WTC11 (cell line): ENCODE measurements around the gene GALNT9. TPM values are rescaled to one million over a fixed set of nuclear protein-coding genes. Genes with fewer than 3 reads are reported as not detected.
"Not testable (repeated sequence)": the region's sequence is repeated elsewhere in the genome, so short reads cannot be mapped to it uniquely, and the experiment has no call there.

Source experiments
- ATAC-seq: fragments of 200-7000 bp; cut with Tn5 transposase; 2 replicates; pipeline ENCODE4 v1.10.0; 2021; ENCODE audit warnings: mild to moderate bottlenecking, moderate library complexity
- CTCF ChIA-PET: fragments of 300-600 bp; sonication (Branson Sonifier 250); formaldehyde crosslinking; loops from one replicate; lab custom pipeline; 2021; ENCODE audit warnings: antibody characterized with exemption; lab: Charles Lee
- POLR2A ChIA-PET: fragments of 350-600 bp; sonication (Branson Sonifier 250); formaldehyde crosslinking; loops from one replicate; lab custom pipeline; 2021; ENCODE audit warnings: antibody characterized with exemption; lab: Charles Lee
- DNase-seq: peaks from one replicate; pipeline ENCODE4 v3.0.0; 2021; ENCODE audit warnings: low spot score
- H3K27ac Mint-ChIP-seq: 2 replicates; pipeline ENCODE4 v1.8.0; 2021; ENCODE audit warnings: mixed read lengths
- H3K27me3 Mint-ChIP-seq: 2 replicates; pipeline ENCODE4 v1.8.0; 2021; ENCODE audit warnings: low read depth, mild to moderate bottlenecking, moderate library complexity, mixed read lengths
- H3K36me3 Mint-ChIP-seq: 2 replicates; pipeline ENCODE4 v1.8.0; 2021; ENCODE audit warnings: mixed read lengths
- H3K4me1 Mint-ChIP-seq: 2 replicates; pipeline ENCODE4 v1.8.0; 2022; ENCODE audit warnings: mixed read lengths
- H3K4me3 Mint-ChIP-seq: 2 replicates; pipeline ENCODE4 v1.8.0; 2021; ENCODE audit warnings: mild to moderate bottlenecking, moderate library complexity, mixed read lengths
- H3K9me3 Mint-ChIP-seq: 2 replicates; pipeline ENCODE4 v1.8.0; 2021; ENCODE audit warnings: mixed read lengths
- CBFB ChIP-seq: sonication (generic); formaldehyde crosslinking; IDR thresholded peaks from 2 replicates; pipeline ENCODE4 v1.8.1; 2022; ENCODE audit warnings: mild to moderate bottlenecking, low read depth, missing genetic modification reagents
- EMX1 ChIP-seq: fragments of 250-450 bp; sonication (Bioruptor Pico); IDR thresholded peaks from 2 replicates; pipeline ENCODE4 v1.8.0; 2021; ENCODE audit warnings: mild to moderate bottlenecking
- ERG ChIP-seq: fragments of 250-450 bp; sonication (Bioruptor Pico); IDR thresholded peaks from 2 replicates; pipeline ENCODE4 v1.8.0; 2021; ENCODE audit warnings: mild to moderate bottlenecking
- FOXP1 ChIP-seq: sonication (generic); formaldehyde crosslinking; IDR thresholded peaks from 2 replicates; pipeline ENCODE4 v1.8.0; 2022; ENCODE audit warnings: missing genetic modification reagents, mild to moderate bottlenecking, moderate library complexity, borderline replicate concordance
- GRHL2 ChIP-seq: fragments of 250-450 bp; sonication (Bioruptor Pico); IDR thresholded peaks from 2 replicates; pipeline ENCODE4 v1.8.0; 2022; ENCODE audit warnings: mild to moderate bottlenecking, moderate library complexity; ENCODE audit not compliant: insufficient replicate concordance, severe bottlenecking
- GTF2I ChIP-seq: fragments of 250-450 bp; sonication (Bioruptor Pico); conservative IDR thresholded peaks from 2 replicates; pipeline ENCODE4 v1.4.0; 2021; ENCODE audit warnings: mild to moderate bottlenecking
- HMGA2 ChIP-seq: fragments of 250-450 bp; sonication (Bioruptor Pico); IDR thresholded peaks from 2 replicates; pipeline ENCODE4 v1.4.0; 2021; ENCODE audit warnings: mild to moderate bottlenecking, moderate library complexity
- MYBL2 ChIP-seq: sonication (generic); formaldehyde crosslinking; IDR thresholded peaks from 2 replicates; pipeline ENCODE4 v1.8.1; 2023; ENCODE audit warnings: mild to moderate bottlenecking, moderate library complexity, missing genetic modification reagents
- NR1H2 ChIP-seq: sonication (generic); formaldehyde crosslinking; IDR thresholded peaks from 2 replicates; pipeline ENCODE4 v1.9.0; 2021; ENCODE audit warnings: mild to moderate bottlenecking, moderate library complexity, missing genetic modification reagents
- NR3C1 ChIP-seq: sonication (generic); formaldehyde crosslinking; conservative IDR thresholded peaks from 2 replicates; pipeline ENCODE4 v1.8.1; 2023; ENCODE audit warnings: low read depth, mild to moderate bottlenecking, missing genetic modification reagents
- SMAD4 ChIP-seq: sonication (generic); formaldehyde crosslinking; IDR thresholded peaks from 2 replicates; pipeline ENCODE4 v1.8.0; 2022; ENCODE audit warnings: mild to moderate bottlenecking, missing genetic modification reagents
- SOX15 ChIP-seq: fragments of 250-450 bp; sonication (Bioruptor Pico); IDR thresholded peaks from 2 replicates; pipeline ENCODE4 v1.9.0; 2021; ENCODE audit warnings: mild to moderate bottlenecking
- SP1 ChIP-seq: sonication (generic); formaldehyde crosslinking; conservative IDR thresholded peaks from 2 replicates; pipeline ENCODE4 v1.8.1; 2022; ENCODE audit warnings: missing genetic modification reagents
- TEAD1 ChIP-seq: sonication (generic); formaldehyde crosslinking; IDR thresholded peaks from 2 replicates; pipeline ENCODE4 v1.8.0; 2022; ENCODE audit warnings: mild to moderate bottlenecking, missing genetic modification reagents
- TEAD4 ChIP-seq: sonication (generic); formaldehyde crosslinking; IDR thresholded peaks from 2 replicates; pipeline ENCODE4 v1.8.0; 2022; ENCODE audit warnings: mild to moderate bottlenecking, missing genetic modification reagents
- ZNF219 ChIP-seq: sonication (generic); formaldehyde crosslinking; IDR thresholded peaks from 2 replicates; pipeline ENCODE4 v1.8.0; 2023; ENCODE audit warnings: missing genetic modification reagents, mild to moderate bottlenecking, borderline replicate concordance
- ZNF396 ChIP-seq: fragments of 250-450 bp; sonication (Bioruptor Pico); IDR thresholded peaks from 2 replicates; pipeline ENCODE4 v1.8.0; 2021; ENCODE audit warnings: mild to moderate bottlenecking, moderate library complexity, borderline replicate concordance
- ZNF423 ChIP-seq: fragments of 250-450 bp; sonication (Bioruptor Pico); IDR thresholded peaks from 2 replicates; pipeline ENCODE4 v2.1.2; 2022; ENCODE audit warnings: mild to moderate bottlenecking, moderate library complexity
- total RNA-seq: library from RNA; stranded (reverse); gene quantifications from 3 replicates; pipeline ENCODE4 v1.2.3, GENCODE V29; 2021
- TF ChIP-seq, protein P1 (sequence below): sonication (generic); formaldehyde crosslinking; IDR thresholded peaks from 2 replicates; pipeline ENCODE4 v1.8.0; 2023; ENCODE audit warnings: missing genetic modification reagents, mild to moderate bottlenecking, borderline replicate concordance
- TF ChIP-seq, protein P2 (sequence below): fragments of 200-600 bp; IDR thresholded peaks from 2 replicates; pipeline ENCODE4 v1.8.0; 2022; ENCODE audit warnings: antibody characterized with exemption
- TF ChIP-seq, protein P3 (sequence below): sonication (generic); formaldehyde crosslinking; IDR thresholded peaks from 2 replicates; pipeline ENCODE4 v1.8.1; 2022; ENCODE audit warnings: low read depth, missing genetic modification reagents, borderline replicate concordance

The GALNT9 gene
- total RNA-seq, 1 experiment from 2014 or later = 0.90 TPM

- TF ChIP-seq, protein P1, sequence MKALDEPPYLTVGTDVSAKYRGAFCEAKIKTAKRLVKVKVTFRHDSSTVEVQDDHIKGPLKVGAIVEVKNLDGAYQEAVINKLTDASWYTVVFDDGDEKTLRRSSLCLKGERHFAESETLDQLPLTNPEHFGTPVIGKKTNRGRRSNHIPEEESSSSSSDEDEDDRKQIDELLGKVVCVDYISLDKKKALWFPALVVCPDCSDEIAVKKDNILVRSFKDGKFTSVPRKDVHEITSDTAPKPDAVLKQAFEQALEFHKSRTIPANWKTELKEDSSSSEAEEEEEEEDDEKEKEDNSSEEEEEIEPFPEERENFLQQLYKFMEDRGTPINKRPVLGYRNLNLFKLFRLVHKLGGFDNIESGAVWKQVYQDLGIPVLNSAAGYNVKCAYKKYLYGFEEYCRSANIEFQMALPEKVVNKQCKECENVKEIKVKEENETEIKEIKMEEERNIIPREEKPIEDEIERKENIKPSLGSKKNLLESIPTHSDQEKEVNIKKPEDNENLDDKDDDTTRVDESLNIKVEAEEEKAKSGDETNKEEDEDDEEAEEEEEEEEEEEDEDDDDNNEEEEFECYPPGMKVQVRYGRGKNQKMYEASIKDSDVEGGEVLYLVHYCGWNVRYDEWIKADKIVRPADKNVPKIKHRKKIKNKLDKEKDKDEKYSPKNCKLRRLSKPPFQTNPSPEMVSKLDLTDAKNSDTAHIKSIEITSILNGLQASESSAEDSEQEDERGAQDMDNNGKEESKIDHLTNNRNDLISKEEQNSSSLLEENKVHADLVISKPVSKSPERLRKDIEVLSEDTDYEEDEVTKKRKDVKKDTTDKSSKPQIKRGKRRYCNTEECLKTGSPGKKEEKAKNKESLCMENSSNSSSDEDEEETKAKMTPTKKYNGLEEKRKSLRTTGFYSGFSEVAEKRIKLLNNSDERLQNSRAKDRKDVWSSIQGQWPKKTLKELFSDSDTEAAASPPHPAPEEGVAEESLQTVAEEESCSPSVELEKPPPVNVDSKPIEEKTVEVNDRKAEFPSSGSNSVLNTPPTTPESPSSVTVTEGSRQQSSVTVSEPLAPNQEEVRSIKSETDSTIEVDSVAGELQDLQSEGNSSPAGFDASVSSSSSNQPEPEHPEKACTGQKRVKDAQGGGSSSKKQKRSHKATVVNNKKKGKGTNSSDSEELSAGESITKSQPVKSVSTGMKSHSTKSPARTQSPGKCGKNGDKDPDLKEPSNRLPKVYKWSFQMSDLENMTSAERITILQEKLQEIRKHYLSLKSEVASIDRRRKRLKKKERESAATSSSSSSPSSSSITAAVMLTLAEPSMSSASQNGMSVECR (CRISPR knock-in tag) = no peak
- TF ChIP-seq ZNF396 (CRISPR knock-in tag) = no peak
- TF ChIP-seq, protein P2, sequence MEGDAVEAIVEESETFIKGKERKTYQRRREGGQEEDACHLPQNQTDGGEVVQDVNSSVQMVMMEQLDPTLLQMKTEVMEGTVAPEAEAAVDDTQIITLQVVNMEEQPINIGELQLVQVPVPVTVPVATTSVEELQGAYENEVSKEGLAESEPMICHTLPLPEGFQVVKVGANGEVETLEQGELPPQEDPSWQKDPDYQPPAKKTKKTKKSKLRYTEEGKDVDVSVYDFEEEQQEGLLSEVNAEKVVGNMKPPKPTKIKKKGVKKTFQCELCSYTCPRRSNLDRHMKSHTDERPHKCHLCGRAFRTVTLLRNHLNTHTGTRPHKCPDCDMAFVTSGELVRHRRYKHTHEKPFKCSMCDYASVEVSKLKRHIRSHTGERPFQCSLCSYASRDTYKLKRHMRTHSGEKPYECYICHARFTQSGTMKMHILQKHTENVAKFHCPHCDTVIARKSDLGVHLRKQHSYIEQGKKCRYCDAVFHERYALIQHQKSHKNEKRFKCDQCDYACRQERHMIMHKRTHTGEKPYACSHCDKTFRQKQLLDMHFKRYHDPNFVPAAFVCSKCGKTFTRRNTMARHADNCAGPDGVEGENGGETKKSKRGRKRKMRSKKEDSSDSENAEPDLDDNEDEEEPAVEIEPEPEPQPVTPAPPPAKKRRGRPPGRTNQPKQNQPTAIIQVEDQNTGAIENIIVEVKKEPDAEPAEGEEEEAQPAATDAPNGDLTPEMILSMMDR = no peak
- TF ChIP-seq, all 79 proteins: peak for 0
Measured at GRCh38 chr12:132222096-132222807, 107.1 kb downstream of the GALNT9 start (continued).

DNA sequence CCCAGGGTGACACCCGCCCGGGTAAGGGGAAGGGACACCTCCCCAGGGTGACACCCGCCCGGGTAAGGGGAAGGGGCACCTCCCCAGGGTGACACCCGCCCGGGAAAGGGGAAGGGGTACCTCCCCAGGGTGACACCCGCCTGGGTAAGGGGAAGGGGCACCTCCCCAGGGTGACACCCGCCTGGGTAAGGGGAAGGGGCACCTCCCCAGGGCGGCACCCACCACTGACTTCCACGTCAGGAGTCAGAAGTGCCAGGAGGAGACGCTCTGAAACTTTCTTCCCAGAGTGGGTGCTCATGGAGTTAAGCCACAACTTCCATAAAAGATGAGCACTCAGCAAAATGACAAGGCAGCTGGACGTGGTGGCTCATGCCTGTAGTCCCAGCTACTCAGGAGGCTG lies 109.6 kb downstream of the GALNT9 start:
- POLR2A ChIA-PET, H3K4me1 Mint-ChIP-seq, ATAC-seq, H3K4me3 Mint-ChIP-seq, H3K36me3 Mint-ChIP-seq, H3K27ac Mint-ChIP-seq, H3K9me3 Mint-ChIP-seq, DNase-seq: not testable (repeated sequence)
- CTCF ChIA-PET = interaction anchor here (1.3 to 2.1 kb wide), 5 partner anchors 31 to 195 kb away, joined by 4 to 8 read pairs (median 5); no protein-coding TSS in a partner anchor
- H3K27me3 Mint-ChIP-seq = peaks cover 60% of the 10 kb centered on the region

GRCh38 chr12:132219323-132219722 lies 110.1 kb downstream of the GALNT9 start:
- Mint-ChIP-seq H3K27ac (no peak overlapping the region), H3K27me3 (peaks cover 62% of the 10 kb centered on the region), H3K36me3 (no peaks in the 10 kb centered on the region), H3K4me3 (no peak overlapping the region), H3K9me3 (peaks cover 7% of the 10 kb centered on the region), H3K4me1 (no peaks in the 10 kb centered on the region)
- ChIA-PET CTCF (interaction anchor here (0.7 to 2.1 kb wide), 13 partner anchors 9 to 395 kb away, joined by 3 to 8 read pairs (median 4); no protein-coding TSS in a partner anchor), POLR2A (no interaction called here)
- ATAC-seq (no peak), DNase-seq (no peak)
- TF ChIP-seq TEAD4 (CRISPR knock-in tag) = no peak
- TF ChIP-seq ZNF396 (CRISPR knock-in tag) = no peak
- no peak for TF ChIP-seq ZNF219
- no peak for TF ChIP-seq ERG (CRISPR knock-in tag)
- no peak for TF ChIP-seq EMX1 (CRISPR knock-in tag)
- no peak for TF ChIP-seq NR3C1 (CRISPR knock-in tag)
- TF ChIP-seq CBFB = no peak
- no peak for TF ChIP-seq FOXP1 (CRISPR knock-in tag)
- TF ChIP-seq TEAD1 (CRISPR knock-in tag) = no peak
- TF ChIP-seq GTF2I (CRISPR knock-in tag) = no peak
- TF ChIP-seq NR1H2 = no peak
- TF ChIP-seq SOX15 (CRISPR knock-in tag) = no peak
- TF ChIP-seq MYBL2 (CRISPR knock-in tag) = no peak
- TF ChIP-seq SMAD4 (CRISPR knock-in tag) = no peak
- no peak for TF ChIP-seq GRHL2 (CRISPR knock-in tag)
- TF ChIP-seq ZNF423 (CRISPR knock-in tag) = no peak
- TF ChIP-seq, protein P3, sequence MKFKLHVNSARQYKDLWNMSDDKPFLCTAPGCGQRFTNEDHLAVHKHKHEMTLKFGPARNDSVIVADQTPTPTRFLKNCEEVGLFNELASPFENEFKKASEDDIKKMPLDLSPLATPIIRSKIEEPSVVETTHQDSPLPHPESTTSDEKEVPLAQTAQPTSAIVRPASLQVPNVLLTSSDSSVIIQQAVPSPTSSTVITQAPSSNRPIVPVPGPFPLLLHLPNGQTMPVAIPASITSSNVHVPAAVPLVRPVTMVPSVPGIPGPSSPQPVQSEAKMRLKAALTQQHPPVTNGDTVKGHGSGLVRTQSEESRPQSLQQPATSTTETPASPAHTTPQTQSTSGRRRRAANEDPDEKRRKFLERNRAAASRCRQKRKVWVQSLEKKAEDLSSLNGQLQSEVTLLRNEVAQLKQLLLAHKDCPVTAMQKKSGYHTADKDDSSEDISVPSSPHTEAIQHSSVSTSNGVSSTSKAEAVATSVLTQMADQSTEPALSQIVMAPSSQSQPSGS (CRISPR knock-in tag) = no peak
- TF ChIP-seq HMGA2 (CRISPR knock-in tag) = no peak
- TF ChIP-seq SP1 (CRISPR knock-in tag) = no peak
